Esophagus (tissue), 2 donors: ENCODE results near the gene POU2F2. TPM values are rescaled to one million over a fixed set of nuclear protein-coding genes. Genes with fewer than 3 reads are reported as not detected.
"Not testable (repeated sequence)": the region's sequence is repeated elsewhere in the genome, so short reads cannot be mapped to it uniquely, and the experiment has no call there.

Experiments used
- H3K27ac ChIP-seq, 2 donors: one replicate each; pipeline ENCODE4 v1.5.1; 2013; ENCODE audit warnings: low read depth in 2 of 2, mild to moderate bottlenecking in 2 of 2, inconsistent platforms in 1 of 2, low read length in 1 of 2, moderate library complexity in 1 of 2
- H3K27me3 ChIP-seq, 2 donors: one replicate each; pipeline ENCODE4 v1.6.1; 2013; ENCODE audit warnings: low read length in 2 of 2, control low read depth in 1 of 2, mild to moderate bottlenecking in 1 of 2; ENCODE audit not compliant: insufficient read depth in 2 of 2, control insufficient read depth in 1 of 2
- H3K36me3 ChIP-seq, 2 donors: one replicate each; pipeline ENCODE4 v1.6.1; 2013; ENCODE audit warnings: low read length in 1 of 2; ENCODE audit not compliant: control insufficient read depth in 2 of 2, insufficient read depth in 2 of 2
- H3K4me1 ChIP-seq, 2 donors: one replicate each; pipeline ENCODE4 v1.6.1; 2013; ENCODE audit warnings: low read length in 1 of 2; ENCODE audit not compliant: control insufficient read depth in 2 of 2, insufficient read depth in 2 of 2
- H3K4me3 ChIP-seq, 2 donors: one replicate each; pipeline ENCODE4 v1.5.1; 2013; ENCODE audit warnings: low read length in 2 of 2, mild to moderate bottlenecking in 2 of 2, low read depth in 1 of 2, moderate library complexity in 1 of 2
- H3K9me3 ChIP-seq, 2 donors: one replicate each; pipeline ENCODE4 v1.6.1; 2013; ENCODE audit warnings: mild to moderate bottlenecking in 2 of 2, low read depth in 1 of 2, low read length in 1 of 2, moderate library complexity in 1 of 2; ENCODE audit not compliant: control insufficient read depth in 2 of 2, insufficient read depth in 1 of 2
- WGBS, 2 donors: extraction: QIAGEN DNeasy Blood & Tissue Kit; methylation state at CpG; one replicate each; pipeline ENCODE4 v1.1.7; 2013; 5-methylcytosine and 5-hydroxymethylcytosine counted together
- polyA plus RNA-seq, 2 donors: library from polyadenylated mRNA; stranded (reverse); fragments of 200-250 nt; gene quantifications; one replicate each; pipeline ENCODE4 v1.2.3, GENCODE V29; 2013
- donor health status: healthy with polysubstance abuse.
- donor health status: Bipolar disorder and iron deficiency.

POU2F2 gene
- polyA plus RNA-seq, 2 donors, result 0.39 to 0.79 TPM

- H3K4me3 ChIP-seq, result no peak overlapping the region
- 79 to 82% methylated on average over 1 of the region's 1 CpG for WGBS, 2 donors
- no peak overlapping the region for H3K27ac ChIP-seq
- no peaks in the 10 kb centered on the region for H3K36me3 ChIP-seq
- no peaks in the 10 kb centered on the region for H3K27me3 ChIP-seq
- no peaks in the 10 kb centered on the region for H3K4me1 ChIP-seq
- H3K9me3 ChIP-seq, result no peaks in the 10 kb centered on the region
Measured at GRCh38 chr19:42110658-42111057, 21.6 kb downstream of the POU2F2 start.

- 77 to 82% methylated on average over 3 of the region's 3 CpGs for WGBS, 2 donors
- Histone ChIP-seq H3K27me3 (no peaks in the 10 kb centered on the region), H3K9me3 (no peaks in the 10 kb centered on the region)
Measured at GRCh38 chr19:42109896-42110295, 22.4 kb downstream of the POU2F2 start.

DNA sequence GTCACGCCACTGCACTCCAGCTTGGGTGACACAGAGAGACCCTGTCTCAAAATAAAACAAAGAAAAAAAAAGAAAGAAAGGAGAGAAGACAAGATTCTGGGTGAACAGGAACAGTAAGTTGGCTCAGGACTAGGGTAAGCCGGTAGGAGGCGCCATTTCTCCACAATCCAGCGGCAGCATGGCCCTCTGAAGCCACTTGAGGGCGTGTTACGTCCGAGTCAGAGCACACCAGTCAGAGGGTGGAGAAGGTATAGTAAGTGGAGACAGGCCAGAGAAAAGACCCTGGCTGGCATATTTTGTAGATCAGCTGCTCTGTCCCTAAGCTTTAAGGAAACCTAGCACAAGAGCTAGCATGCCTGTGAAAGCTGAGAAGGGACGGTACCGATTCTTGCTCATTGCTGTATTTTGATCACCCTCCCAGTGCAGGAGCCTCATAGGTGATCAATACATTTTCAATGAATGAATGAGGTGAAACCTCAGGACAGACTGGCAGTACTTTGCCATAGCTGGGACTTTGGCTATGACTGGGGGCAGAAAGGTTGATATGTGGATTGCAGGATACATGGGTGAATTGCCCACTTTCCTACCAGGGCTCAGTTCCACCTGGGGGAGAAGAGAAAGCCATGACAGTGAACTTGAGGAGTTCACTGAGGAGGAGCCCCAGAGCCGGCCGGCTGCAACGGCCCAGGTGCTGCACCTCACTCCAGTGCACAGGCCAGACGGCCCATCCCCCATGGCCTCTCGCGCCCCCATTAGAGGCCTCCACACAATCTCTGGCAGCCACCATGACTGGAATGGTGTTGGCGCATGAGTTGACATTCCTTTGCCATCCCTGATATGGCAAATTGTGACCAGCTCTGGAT is 23.5 kb downstream of the POU2F2 start:
- Histone ChIP-seq H3K36me3 (no peaks in the 10 kb centered on the region), H3K27me3 (no peaks in the 10 kb centered on the region), H3K9me3 (no peaks in the 10 kb centered on the region), H3K4me3 (no peak overlapping the region), H3K4me1 (no peaks in the 10 kb centered on the region), H3K27ac (no peak overlapping the region)
- WGBS, 2 donors, result 29% methylated on average over 16 of the region's 16 CpGs

More at GRCh38 chr19:42109896-42110295, 22.4 kb downstream of the POU2F2 start:
- no peaks in the 10 kb centered on the region for H3K4me1 ChIP-seq
- H3K27ac ChIP-seq, result no peak overlapping the region
- no peak overlapping the region for H3K4me3 ChIP-seq
- H3K36me3 ChIP-seq, result no peaks in the 10 kb centered on the region

GRCh38 chr19:42105368-42105767 is 26.9 kb downstream of the POU2F2 start:
- no peaks in the 10 kb centered on the region for H3K9me3 ChIP-seq
- 78 to 80% methylated on average over 2 of the region's 2 CpGs for WGBS, 2 donors
- no peaks in the 10 kb centered on the region for H3K36me3 ChIP-seq
- no peaks in the 10 kb centered on the region for H3K4me1 ChIP-seq
- H3K27me3 ChIP-seq, result no peaks in the 10 kb centered on the region
- H3K4me3 ChIP-seq, result no peak overlapping the region
- H3K27ac ChIP-seq, result no peak overlapping the region

GRCh38 chr19:42102877-42103276 is 29.4 kb downstream of the POU2F2 start:
- no peaks in the 10 kb centered on the region for H3K9me3 ChIP-seq
- 76 to 87% methylated on average over 2 of the region's 2 CpGs for WGBS, 2 donors

GRCh38 chr19:42100241-42100640 is 32.0 kb downstream of the POU2F2 start:
- peaks cover 3 to 14% of the 10 kb centered on the region in 2 donors for H3K4me1 ChIP-seq
- not testable (repeated sequence) for H3K36me3 ChIP-seq, H3K27me3 ChIP-seq, H3K9me3 ChIP-seq, H3K27ac ChIP-seq, H3K4me3 ChIP-seq
- 60 to 74% methylated on average over 10 of the region's 10 CpGs for WGBS, 2 donors

More at GRCh38 chr19:42102877-42103276, 29.4 kb downstream of the POU2F2 start:
- Histone ChIP-seq H3K4me1 (peaks cover 0 to 9% of the 10 kb centered on the region in 2 donors), H3K27me3 (no peaks in the 10 kb centered on the region), H3K27ac (no peak overlapping the region), H3K4me3 (no peak overlapping the region), H3K36me3 (no peaks in the 10 kb centered on the region)

DNA sequence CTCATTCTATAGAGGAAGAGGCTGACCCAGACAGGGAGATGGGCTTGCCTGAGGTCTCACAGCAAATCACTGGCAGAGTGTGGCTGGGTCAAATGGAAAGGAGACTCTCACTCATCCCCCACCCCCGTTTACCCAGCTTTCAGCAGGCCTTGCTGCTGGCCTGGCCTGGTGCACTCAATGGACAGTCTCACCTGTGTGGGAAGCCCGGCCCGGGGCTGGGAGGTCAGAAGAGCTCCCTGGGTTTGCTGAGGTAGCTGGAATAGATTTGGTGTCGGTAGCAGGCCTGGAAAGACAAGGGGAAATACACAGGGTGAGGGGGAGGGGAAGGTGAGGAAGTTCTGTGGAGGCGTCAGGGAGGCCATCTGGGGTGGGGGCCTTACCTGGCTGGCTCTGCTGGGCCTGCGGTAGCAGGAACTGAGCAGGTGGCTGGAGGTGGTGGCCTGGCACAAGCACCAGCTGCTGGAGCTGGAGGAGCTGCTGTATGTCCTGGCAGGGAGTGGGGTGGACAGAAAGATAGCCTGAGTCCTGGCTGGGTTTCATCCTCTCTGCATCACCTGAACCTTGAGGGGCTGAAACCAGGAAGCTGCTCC is 32.8 kb downstream of the POU2F2 start:
- H3K36me3 ChIP-seq, result no peaks in the 10 kb centered on the region
- H3K4me1 ChIP-seq, result peaks cover 7 to 15% of the 10 kb centered on the region in 2 donors
- no peak overlapping the region for H3K4me3 ChIP-seq
- WGBS, 2 donors, result 73 to 74% methylated on average over 6 of the region's 6 CpGs
- H3K27me3 ChIP-seq, result no peaks in the 10 kb centered on the region
- H3K9me3 ChIP-seq, result no peaks in the 10 kb centered on the region
- H3K27ac ChIP-seq, result peak overlapping the region; percentile 52 to 72

DNA sequence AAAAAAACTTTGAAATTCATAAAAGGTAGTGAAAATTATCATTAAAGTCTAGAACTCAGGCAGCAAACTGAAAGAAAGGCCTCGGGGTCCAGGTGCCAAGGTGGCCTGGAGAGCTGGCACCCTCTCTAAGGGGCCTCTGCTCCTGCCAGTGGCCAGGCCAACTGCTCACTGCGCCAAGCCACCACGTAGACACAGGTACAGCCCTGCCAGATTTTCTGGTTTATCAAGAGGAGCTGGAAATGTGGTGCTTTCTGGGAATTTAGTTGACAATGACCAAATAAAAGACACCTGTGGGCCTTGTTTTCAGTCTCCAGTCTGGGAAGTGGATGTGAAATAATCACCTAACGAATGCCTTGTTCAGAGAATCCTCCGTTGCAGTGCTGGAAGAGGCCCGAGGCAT is 33.5 kb downstream of the POU2F2 start:
- 62 to 72% methylated on average over 6 of the region's 6 CpGs for WGBS, 2 donors
- peak overlapping the region; percentile 42 to 52 for H3K27ac ChIP-seq
- H3K36me3 ChIP-seq, result no peaks in the 10 kb centered on the region

DNA sequence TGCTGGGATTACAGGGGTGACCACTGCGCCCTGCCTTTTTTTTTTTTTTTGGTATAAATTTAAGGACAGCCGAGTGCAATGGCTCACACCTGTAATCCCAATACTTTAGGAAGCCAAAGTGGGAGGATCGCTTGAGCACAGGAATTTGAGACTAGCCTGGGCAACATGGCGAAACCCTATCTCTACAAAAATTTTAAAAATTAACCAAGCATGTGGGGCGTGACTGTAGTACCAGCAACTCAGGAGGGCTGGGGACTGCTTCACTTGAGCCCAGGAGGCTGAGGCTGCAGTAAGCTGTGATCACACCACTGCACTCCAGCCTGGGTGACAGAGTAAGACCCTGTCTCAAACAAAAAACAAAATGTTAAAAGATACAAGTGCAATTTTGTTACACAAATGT is 34.8 kb downstream of the POU2F2 start:
- Histone ChIP-seq H3K27me3 (no peaks in the 10 kb centered on the region), H3K36me3 (no peaks in the 10 kb centered on the region), H3K9me3 (no peaks in the 10 kb centered on the region), H3K4me1 (peaks cover 14 to 23% of the 10 kb centered on the region in 2 donors), H3K4me3 (no peak overlapping the region), H3K27ac (no peak overlapping the region)
- 81 to 93% methylated on average over 5 of the region's 5 CpGs for WGBS, 2 donors

More for the DNA sequence above, 33.5 kb downstream of the POU2F2 start:
- H3K4me3 ChIP-seq, result no peak overlapping the region
- no peaks in the 10 kb centered on the region for H3K27me3 ChIP-seq
- H3K4me1 ChIP-seq, result peaks cover 10 to 19% of the 10 kb centered on the region in 2 donors
- H3K9me3 ChIP-seq, result no peaks in the 10 kb centered on the region
